ACC112 (cell line): ENCODE results near the gene PPP1R16B.

Source experiments
- H2AFZ ChIP-seq: fragments of 200-600 bp; sonication (generic); one replicate; pipeline ENCODE4 v1.6.0; 2017; ENCODE audit warnings: antibody characterized with exemption, low read length; ENCODE audit not compliant: unreplicated experiment
- H3K27ac ChIP-seq: fragments of 200-600 bp; sonication (generic); 2 replicates; pipeline ENCODE4 v1.5.1; 2014; ENCODE audit warnings: low read depth, mild to moderate bottlenecking, antibody characterized with exemption, low read length, moderate library complexity
- H3K27me3 ChIP-seq: fragments of 200-600 bp; sonication (generic); 2 replicates; pipeline ENCODE4 v1.6.1; 2014; ENCODE audit warnings: mild to moderate bottlenecking, antibody characterized with exemption, low read length, moderate library complexity, mixed read lengths; ENCODE audit not compliant: insufficient read depth
- H3K36me3 ChIP-seq: fragments of 200-600 bp; sonication (generic); 2 replicates; pipeline ENCODE4 v1.6.1; 2016; ENCODE audit warnings: mild to moderate bottlenecking, antibody characterized with exemption, low read length, moderate library complexity, mixed read lengths; ENCODE audit not compliant: insufficient read depth
- H3K4me1 ChIP-seq: fragments of 200-600 bp; sonication (generic); one replicate; pipeline ENCODE4 v1.6.1; 2016; ENCODE audit warnings: low read length, mixed read lengths; ENCODE audit not compliant: insufficient read depth, unreplicated experiment, control insufficient read depth
- H3K4me3 ChIP-seq: fragments of 200-600 bp; sonication (generic); 2 replicates; pipeline ENCODE4 v1.5.1; 2014; ENCODE audit warnings: mild to moderate bottlenecking, low read depth, low read length
- H3K79me2 ChIP-seq: fragments of 200-600 bp; sonication (generic); one replicate; pipeline ENCODE4 v1.6.0; 2016; ENCODE audit warnings: low read length; ENCODE audit not compliant: control insufficient read depth, unreplicated experiment, insufficient read depth

Gene PPP1R16B

GRCh38 chr20:38937000-38937399 is 131.5 kb downstream of the PPP1R16B start:
- Histone ChIP-seq H3K36me3 (0 out of 2 replicates have a peak, but pooled peaks cover 4% of the 10 kb centered on the region), H3K4me3 (no peak overlapping the region), H2AFZ (no peak overlapping the region), H3K27me3 (no peaks in the 10 kb centered on the region), H3K4me1 (peaks cover 25% of the 10 kb centered on the region), H3K79me2 (peaks cover 99% of the 10 kb centered on the region), H3K27ac (no peak overlapping the region)

GRCh38 chr20:38937978-38938473 is 132.5 kb downstream of the PPP1R16B start:
- Histone ChIP-seq H3K4me3 (no peak overlapping the region), H3K4me1 (peaks cover 15% of the 10 kb centered on the region), H2AFZ (no peak overlapping the region), H3K36me3 (0 out of 2 replicates have a peak, but pooled peaks cover 4% of the 10 kb centered on the region), H3K27me3 (no peaks in the 10 kb centered on the region), H3K79me2 (peaks cover 97% of the 10 kb centered on the region), H3K27ac (no peak overlapping the region)

GRCh38 chr20:38939686-38940085 is 134.2 kb downstream of the PPP1R16B start:
- peaks cover 85% of the 10 kb centered on the region for H3K79me2 ChIP-seq
- peaks cover 9% of the 10 kb centered on the region for H3K4me1 ChIP-seq
- no peak overlapping the region for H3K27ac ChIP-seq
- H2AFZ ChIP-seq: no peak overlapping the region
- H3K4me3 ChIP-seq: no peak overlapping the region
- no peaks in the 10 kb centered on the region for H3K27me3 ChIP-seq
- 0 out of 2 replicates have a peak, but pooled peaks cover 4% of the 10 kb centered on the region for H3K36me3 ChIP-seq

- Histone ChIP-seq H3K27me3 (no peaks in the 10 kb centered on the region), H3K79me2 (peaks cover 76% of the 10 kb centered on the region), H3K4me3 (no peak overlapping the region), H2AFZ (no peak overlapping the region), H3K27ac (no peak overlapping the region), H3K4me1 (peaks cover 6% of the 10 kb centered on the region), H3K36me3 (peaks cover 6% of the 10 kb centered on the region; the same call in 1 of the 2 replicates)
Measured at GRCh38 chr20:38940644-38941043, 135.1 kb downstream of the PPP1R16B start.

GRCh38 chr20:38941726-38942389 is 136.4 kb downstream of the PPP1R16B start:
- Histone ChIP-seq H3K4me1 (no peaks in the 10 kb centered on the region), H3K4me3 (no peak overlapping the region), H3K27ac (no peak overlapping the region), H3K27me3 (no peaks in the 10 kb centered on the region), H2AFZ (no peak overlapping the region), H3K36me3 (peaks cover 11% of the 10 kb centered on the region; the same call in 1 of the 2 replicates), H3K79me2 (peaks cover 64% of the 10 kb centered on the region)

- Histone ChIP-seq H3K36me3 (peaks cover 14% of the 10 kb centered on the region), H3K27ac (no peak overlapping the region), H3K27me3 (no peaks in the 10 kb centered on the region), H3K79me2 (peaks cover 34% of the 10 kb centered on the region), H3K4me3 (no peak overlapping the region), H2AFZ (no peak overlapping the region), H3K4me1 (no peaks in the 10 kb centered on the region)
Measured at GRCh38 chr20:38945012-38945411, 139.5 kb downstream of the PPP1R16B start.

GRCh38 chr20:38946836-38947235 is 141.3 kb downstream of the PPP1R16B start:
- Histone ChIP-seq H3K36me3 (peaks cover 22% of the 10 kb centered on the region), H3K4me1 (no peaks in the 10 kb centered on the region), H3K79me2 (peaks cover 18% of the 10 kb centered on the region), H3K27me3 (no peaks in the 10 kb centered on the region), H3K27ac (no peak overlapping the region), H2AFZ (no peak overlapping the region), H3K4me3 (no peak overlapping the region)

GRCh38 chr20:38947931-38948362 is 142.4 kb downstream of the PPP1R16B start:
- Histone ChIP-seq H3K36me3 (peaks cover 28% of the 10 kb centered on the region), H3K27ac (no peak overlapping the region), H3K79me2 (peaks cover 8% of the 10 kb centered on the region), H3K4me1 (no peaks in the 10 kb centered on the region), H2AFZ (no peak overlapping the region), H3K27me3 (no peaks in the 10 kb centered on the region), H3K4me3 (no peak overlapping the region)

GRCh38 chr20:38950254-38950653 is 144.8 kb downstream of the PPP1R16B start:
- no peak overlapping the region for H3K4me3 ChIP-seq
- peaks cover 30% of the 10 kb centered on the region for H3K36me3 ChIP-seq
- H3K4me1 ChIP-seq: no peaks in the 10 kb centered on the region
- no peak overlapping the region for H2AFZ ChIP-seq
- H3K27ac ChIP-seq: no peak overlapping the region
- no peaks in the 10 kb centered on the region for H3K27me3 ChIP-seq
- H3K79me2 ChIP-seq: peaks cover 4% of the 10 kb centered on the region

GRCh38 chr20:38951611-38952010 is 146.1 kb downstream of the PPP1R16B start:
- H3K4me1 ChIP-seq: no peaks in the 10 kb centered on the region
- no peak overlapping the region for H3K4me3 ChIP-seq
- no peaks in the 10 kb centered on the region for H3K27me3 ChIP-seq
- no peak overlapping the region for H2AFZ ChIP-seq
- no peak overlapping the region for H3K27ac ChIP-seq
- peaks cover 29% of the 10 kb centered on the region for H3K36me3 ChIP-seq
- peaks cover 4% of the 10 kb centered on the region for H3K79me2 ChIP-seq

GRCh38 chr20:38952153-38952552 is 146.7 kb downstream of the PPP1R16B start:
- no peaks in the 10 kb centered on the region for H3K27me3 ChIP-seq
- no peak overlapping the region for H2AFZ ChIP-seq
- H3K27ac ChIP-seq: no peak overlapping the region
- peaks cover 4% of the 10 kb centered on the region for H3K79me2 ChIP-seq
- H3K4me1 ChIP-seq: no peaks in the 10 kb centered on the region
- peaks cover 23% of the 10 kb centered on the region for H3K36me3 ChIP-seq
- no peak overlapping the region for H3K4me3 ChIP-seq
